Gastroesophageal sphincter (tissue), 3 donors: ENCODE data around the gene BCAS3.

Experiments used
- EP300 ChIP-seq: sonication (generic); formaldehyde crosslinking; IDR thresholded peaks from one replicate; pipeline ENCODE4 v1.6.1; 2017; ENCODE audit warnings: antibody characterized with exemption, mild to moderate bottlenecking
- POLR2A ChIP-seq, 2 donors: fragments of 450-650 bp; IDR thresholded peaks; one replicate each; pipeline ENCODE4 v1.6.1; 2017; ENCODE audit warnings: antibody characterized with exemption in 2 of 2, mild to moderate bottlenecking in 2 of 2, moderate library complexity in 1 of 2
- POLR2AphosphoS5 ChIP-seq: sonication (generic); formaldehyde crosslinking; IDR thresholded peaks from one replicate; pipeline ENCODE4 v1.6.1; 2017; ENCODE audit warnings: antibody characterized with exemption
- TF ChIP-seq, protein P1 (sequence below), 4 experiments: fragments of 200-600 bp in 2 of 4; fragments of 450-650 bp in 2 of 4; sonication (generic) in 1 of 4; IDR thresholded peaks; one replicate each; pipeline ENCODE4 v1.5.1; 2017 to 2019; ENCODE audit warnings: antibody characterized with exemption in 4 of 4, mild to moderate bottlenecking in 2 of 4, moderate library complexity in 2 of 4

DNA sequence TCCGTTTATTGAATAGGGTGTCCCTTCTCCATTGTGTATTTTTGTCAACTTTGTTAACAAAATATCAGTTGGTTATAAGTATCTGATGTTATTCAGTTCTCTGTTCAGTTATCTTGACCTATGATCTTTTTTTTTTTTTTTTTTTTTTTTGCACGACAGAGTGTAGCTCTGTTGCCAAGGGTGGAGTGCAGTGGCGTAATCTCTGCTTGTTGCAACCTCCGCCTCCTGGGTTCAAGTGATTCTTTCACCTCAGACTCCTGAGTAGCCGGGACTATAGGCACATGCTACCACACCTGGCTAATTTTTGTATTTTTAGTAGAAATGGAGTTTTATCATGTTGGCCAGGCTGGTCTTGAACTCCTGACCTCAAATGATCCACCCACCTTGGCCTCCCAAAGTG is 215.8 kb downstream of the BCAS3 start:
- TF ChIP-seq, protein P1, sequence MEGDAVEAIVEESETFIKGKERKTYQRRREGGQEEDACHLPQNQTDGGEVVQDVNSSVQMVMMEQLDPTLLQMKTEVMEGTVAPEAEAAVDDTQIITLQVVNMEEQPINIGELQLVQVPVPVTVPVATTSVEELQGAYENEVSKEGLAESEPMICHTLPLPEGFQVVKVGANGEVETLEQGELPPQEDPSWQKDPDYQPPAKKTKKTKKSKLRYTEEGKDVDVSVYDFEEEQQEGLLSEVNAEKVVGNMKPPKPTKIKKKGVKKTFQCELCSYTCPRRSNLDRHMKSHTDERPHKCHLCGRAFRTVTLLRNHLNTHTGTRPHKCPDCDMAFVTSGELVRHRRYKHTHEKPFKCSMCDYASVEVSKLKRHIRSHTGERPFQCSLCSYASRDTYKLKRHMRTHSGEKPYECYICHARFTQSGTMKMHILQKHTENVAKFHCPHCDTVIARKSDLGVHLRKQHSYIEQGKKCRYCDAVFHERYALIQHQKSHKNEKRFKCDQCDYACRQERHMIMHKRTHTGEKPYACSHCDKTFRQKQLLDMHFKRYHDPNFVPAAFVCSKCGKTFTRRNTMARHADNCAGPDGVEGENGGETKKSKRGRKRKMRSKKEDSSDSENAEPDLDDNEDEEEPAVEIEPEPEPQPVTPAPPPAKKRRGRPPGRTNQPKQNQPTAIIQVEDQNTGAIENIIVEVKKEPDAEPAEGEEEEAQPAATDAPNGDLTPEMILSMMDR (IDR thresholded peaks at IDR 0.05): no peak
- TF ChIP-seq EP300: no peak
- no peak for TF ChIP-seq POLR2A (IDR thresholded peaks at IDR 0.05)
- no peak for TF ChIP-seq POLR2AphosphoS5
